HCT116 (cell line): ENCODE data around the gene CD109.

Experiments used
- CEBPB ChIP-seq: IDR thresholded peaks from 2 replicates; pipeline ENCODE4 v1.6.1; 2012; ENCODE audit warnings: low read depth
- EZH2 ChIP-seq: fragments of 200-600 bp; sonication (generic); IDR thresholded peaks from 2 replicates; pipeline ENCODE4 v1.6.1; 2017; ENCODE audit warnings: antibody characterized with exemption, mixed run types
- EZH2phosphoT487 ChIP-seq: fragments of 200-600 bp; IDR thresholded peaks from 2 replicates; pipeline ENCODE4 v1.6.1; 2018; ENCODE audit warnings: antibody characterized with exemption, borderline replicate concordance
- JUND ChIP-seq: IDR thresholded peaks from 2 replicates; pipeline ENCODE4 v1.6.1; 2012
- POLR2A ChIP-seq: IDR thresholded peaks from 2 replicates; pipeline ENCODE4 v1.7.0; 2011; ENCODE audit warnings: borderline replicate concordance; ENCODE audit not compliant: insufficient read depth, insufficient read length; ENCODE audit errors: extremely low read depth
- POLR2AphosphoS5 ChIP-seq: IDR thresholded peaks from 2 replicates; pipeline ENCODE4 v1.6.1; 2011; ENCODE audit warnings: mild to moderate bottlenecking, low read depth, low read length, moderate library complexity
- SP1 ChIP-seq: IDR thresholded peaks from 2 replicates; pipeline ENCODE4 v1.6.1; 2012; ENCODE audit warnings: low read depth
- SRF ChIP-seq: IDR thresholded peaks from 2 replicates; pipeline ENCODE4 v1.6.1; 2012; ENCODE audit warnings: low read depth
- YY1 ChIP-seq: IDR thresholded peaks from 2 replicates; pipeline ENCODE4 v1.6.1; 2011; ENCODE audit warnings: low read length, low read depth, moderate library complexity, mild to moderate bottlenecking; ENCODE audit not compliant: insufficient replicate concordance; ENCODE audit errors: extremely low read depth
- ZFX ChIP-seq: fragments of 450-650 bp; IDR thresholded peaks from 2 replicates; pipeline ENCODE4 v1.6.1; 2017
- TF ChIP-seq, protein P1 (sequence below): IDR thresholded peaks from 2 replicates; pipeline ENCODE4 v1.6.1; 2011; ENCODE audit warnings: mild to moderate bottlenecking, low read length, moderate library complexity; ENCODE audit not compliant: insufficient replicate concordance; ENCODE audit errors: extremely low read depth
- TF ChIP-seq, protein P2 (sequence below): IDR thresholded peaks from 2 replicates; pipeline ENCODE4 v1.6.1; 2012; ENCODE audit warnings: low read depth
- TF ChIP-seq, protein P3 (sequence below), 3 experiments: fragments of 200-600 bp in 1 of 3; sonication (generic) in 1 of 3; IDR thresholded peaks in 2 of 3; conservative IDR thresholded peaks in 1 of 3; 2 replicates each; pipeline ENCODE4 v1.5.1; 2012 to 2017; ENCODE audit warnings: low read depth in 2 of 3, low read length in 2 of 3, antibody characterized with exemption in 1 of 3, borderline replicate concordance in 1 of 3, control low read depth in 1 of 3, mild to moderate bottlenecking in 1 of 3, mixed read lengths in 1 of 3, mixed run types in 1 of 3, moderate library complexity in 1 of 3; ENCODE audit not compliant: insufficient read depth in 1 of 3
- TF ChIP-seq, protein P4 (sequence below): IDR thresholded peaks from 2 replicates; pipeline ENCODE4 v1.6.1; 2012

DNA sequence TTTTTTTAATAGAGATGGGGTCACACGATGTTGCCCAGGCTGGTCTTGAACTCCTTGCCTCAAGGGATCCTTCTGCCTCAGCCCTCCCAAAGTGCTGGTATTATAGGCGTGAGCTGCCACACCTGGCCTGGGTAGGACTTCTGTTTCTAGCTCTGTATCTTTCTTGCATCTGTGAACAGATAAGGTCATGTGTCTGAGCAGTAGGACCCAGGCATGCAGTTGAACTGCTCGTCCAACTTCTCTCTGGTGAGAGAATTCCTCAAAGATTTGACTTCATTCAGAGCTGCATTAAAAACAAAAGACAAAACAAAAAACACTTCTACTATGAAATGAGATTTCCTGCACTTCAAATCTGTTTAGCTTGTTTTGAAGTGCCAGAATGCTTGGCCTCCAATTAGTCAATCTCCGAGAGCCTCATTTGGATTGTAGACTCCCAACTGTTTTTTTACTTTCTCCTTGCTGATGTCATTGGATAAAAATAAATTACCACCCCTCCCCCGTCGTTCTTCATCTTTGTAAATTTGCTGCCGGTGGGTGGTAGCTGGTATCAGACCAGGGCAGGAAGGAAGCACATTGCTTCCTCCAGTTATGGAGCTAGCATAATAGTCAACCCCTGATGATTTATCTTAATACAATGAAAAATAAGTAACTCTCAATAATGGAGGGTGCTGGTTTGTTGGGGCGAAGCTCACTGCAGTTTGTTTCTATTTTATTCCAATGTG is 17.6 kb downstream of the CD109 start:
- no peak for TF ChIP-seq EZH2phosphoT487
- TF ChIP-seq EZH2 = no peak
- TF ChIP-seq, protein P1, sequence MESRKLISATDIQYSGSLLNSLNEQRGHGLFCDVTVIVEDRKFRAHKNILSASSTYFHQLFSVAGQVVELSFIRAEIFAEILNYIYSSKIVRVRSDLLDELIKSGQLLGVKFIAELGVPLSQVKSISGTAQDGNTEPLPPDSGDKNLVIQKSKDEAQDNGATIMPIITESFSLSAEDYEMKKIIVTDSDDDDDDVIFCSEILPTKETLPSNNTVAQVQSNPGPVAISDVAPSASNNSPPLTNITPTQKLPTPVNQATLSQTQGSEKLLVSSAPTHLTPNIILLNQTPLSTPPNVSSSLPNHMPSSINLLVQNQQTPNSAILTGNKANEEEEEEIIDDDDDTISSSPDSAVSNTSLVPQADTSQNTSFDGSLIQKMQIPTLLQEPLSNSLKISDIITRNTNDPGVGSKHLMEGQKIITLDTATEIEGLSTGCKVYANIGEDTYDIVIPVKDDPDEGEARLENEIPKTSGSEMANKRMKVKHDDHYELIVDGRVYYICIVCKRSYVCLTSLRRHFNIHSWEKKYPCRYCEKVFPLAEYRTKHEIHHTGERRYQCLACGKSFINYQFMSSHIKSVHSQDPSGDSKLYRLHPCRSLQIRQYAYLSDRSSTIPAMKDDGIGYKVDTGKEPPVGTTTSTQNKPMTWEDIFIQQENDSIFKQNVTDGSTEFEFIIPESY = no peak
- TF ChIP-seq, protein P2, sequence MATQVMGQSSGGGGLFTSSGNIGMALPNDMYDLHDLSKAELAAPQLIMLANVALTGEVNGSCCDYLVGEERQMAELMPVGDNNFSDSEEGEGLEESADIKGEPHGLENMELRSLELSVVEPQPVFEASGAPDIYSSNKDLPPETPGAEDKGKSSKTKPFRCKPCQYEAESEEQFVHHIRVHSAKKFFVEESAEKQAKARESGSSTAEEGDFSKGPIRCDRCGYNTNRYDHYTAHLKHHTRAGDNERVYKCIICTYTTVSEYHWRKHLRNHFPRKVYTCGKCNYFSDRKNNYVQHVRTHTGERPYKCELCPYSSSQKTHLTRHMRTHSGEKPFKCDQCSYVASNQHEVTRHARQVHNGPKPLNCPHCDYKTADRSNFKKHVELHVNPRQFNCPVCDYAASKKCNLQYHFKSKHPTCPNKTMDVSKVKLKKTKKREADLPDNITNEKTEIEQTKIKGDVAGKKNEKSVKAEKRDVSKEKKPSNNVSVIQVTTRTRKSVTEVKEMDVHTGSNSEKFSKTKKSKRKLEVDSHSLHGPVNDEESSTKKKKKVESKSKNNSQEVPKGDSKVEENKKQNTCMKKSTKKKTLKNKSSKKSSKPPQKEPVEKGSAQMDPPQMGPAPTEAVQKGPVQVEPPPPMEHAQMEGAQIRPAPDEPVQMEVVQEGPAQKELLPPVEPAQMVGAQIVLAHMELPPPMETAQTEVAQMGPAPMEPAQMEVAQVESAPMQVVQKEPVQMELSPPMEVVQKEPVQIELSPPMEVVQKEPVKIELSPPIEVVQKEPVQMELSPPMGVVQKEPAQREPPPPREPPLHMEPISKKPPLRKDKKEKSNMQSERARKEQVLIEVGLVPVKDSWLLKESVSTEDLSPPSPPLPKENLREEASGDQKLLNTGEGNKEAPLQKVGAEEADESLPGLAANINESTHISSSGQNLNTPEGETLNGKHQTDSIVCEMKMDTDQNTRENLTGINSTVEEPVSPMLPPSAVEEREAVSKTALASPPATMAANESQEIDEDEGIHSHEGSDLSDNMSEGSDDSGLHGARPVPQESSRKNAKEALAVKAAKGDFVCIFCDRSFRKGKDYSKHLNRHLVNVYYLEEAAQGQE = no peak
- TF ChIP-seq, protein P3, sequence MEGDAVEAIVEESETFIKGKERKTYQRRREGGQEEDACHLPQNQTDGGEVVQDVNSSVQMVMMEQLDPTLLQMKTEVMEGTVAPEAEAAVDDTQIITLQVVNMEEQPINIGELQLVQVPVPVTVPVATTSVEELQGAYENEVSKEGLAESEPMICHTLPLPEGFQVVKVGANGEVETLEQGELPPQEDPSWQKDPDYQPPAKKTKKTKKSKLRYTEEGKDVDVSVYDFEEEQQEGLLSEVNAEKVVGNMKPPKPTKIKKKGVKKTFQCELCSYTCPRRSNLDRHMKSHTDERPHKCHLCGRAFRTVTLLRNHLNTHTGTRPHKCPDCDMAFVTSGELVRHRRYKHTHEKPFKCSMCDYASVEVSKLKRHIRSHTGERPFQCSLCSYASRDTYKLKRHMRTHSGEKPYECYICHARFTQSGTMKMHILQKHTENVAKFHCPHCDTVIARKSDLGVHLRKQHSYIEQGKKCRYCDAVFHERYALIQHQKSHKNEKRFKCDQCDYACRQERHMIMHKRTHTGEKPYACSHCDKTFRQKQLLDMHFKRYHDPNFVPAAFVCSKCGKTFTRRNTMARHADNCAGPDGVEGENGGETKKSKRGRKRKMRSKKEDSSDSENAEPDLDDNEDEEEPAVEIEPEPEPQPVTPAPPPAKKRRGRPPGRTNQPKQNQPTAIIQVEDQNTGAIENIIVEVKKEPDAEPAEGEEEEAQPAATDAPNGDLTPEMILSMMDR (IDR thresholded peaks at IDR 0.05 in 2 of 3, conservative IDR thresholded peaks at IDR 0.05 in 1 of 3; ENCODE audit: borderline replicate concordance in 1 of 3, insufficient read depth in 1 of 3, low read depth in 2 of 3, low read length in 2 of 3) = no peak
- no peak for TF ChIP-seq SRF
- no peak for TF ChIP-seq POLR2A
- no peak for TF ChIP-seq POLR2AphosphoS5
- TF ChIP-seq ZFX = no peak
- TF ChIP-seq YY1 = no peak
- TF ChIP-seq, protein P4, sequence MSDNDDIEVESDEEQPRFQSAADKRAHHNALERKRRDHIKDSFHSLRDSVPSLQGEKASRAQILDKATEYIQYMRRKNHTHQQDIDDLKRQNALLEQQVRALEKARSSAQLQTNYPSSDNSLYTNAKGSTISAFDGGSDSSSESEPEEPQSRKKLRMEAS = no peak
- no peak for TF ChIP-seq CEBPB
- no peak for TF ChIP-seq JUND
- no peak for TF ChIP-seq SP1
